Lower leg skin (tissue), 4 donors: ENCODE measurements around the gene C12orf56. TPM values are rescaled to one million over a fixed set of nuclear protein-coding genes. Genes with fewer than 3 reads are reported as not detected.

Source experiments
- DNase-seq, 2 donors: peaks; one replicate each; pipeline ENCODE4 v3.0.0-alpha.2; 2019; ENCODE audit warnings: low spot score in 2 of 2
- H3K4me3 ChIP-seq: fragments of 200-600 bp; sonication (generic); 2 replicates; pipeline ENCODE4 v1.5.1; 2017; ENCODE audit warnings: mild to moderate bottlenecking, low read depth; ENCODE audit not compliant: poor library complexity, severe bottlenecking
- CTCF ChIP-seq, 3 donors: fragments of 450-650 bp; IDR thresholded peaks; one replicate each; pipeline ENCODE4 v1.5.1; 2016; ENCODE audit warnings: antibody characterized with exemption in 3 of 3, mild to moderate bottlenecking in 3 of 3, moderate library complexity in 2 of 3
- POLR2A ChIP-seq, 2 donors: fragments of 450-650 bp; IDR thresholded peaks; one replicate each; pipeline ENCODE4 v1.6.1; 2016 to 2017; ENCODE audit warnings: antibody characterized with exemption in 2 of 2, mild to moderate bottlenecking in 1 of 2, moderate library complexity in 1 of 2
- WGBS, 2 donors: methylation state at CpG; one replicate each; pipeline ENCODE4 v1.1.5; 2018; 5-methylcytosine and 5-hydroxymethylcytosine counted together
- intact Hi-C: fragments of 100-400 bp; cut with DNase I; formaldehyde crosslinking; loops from one replicate; pipeline ENCODE4 v1.15.0; 2023; ENCODE audit warnings: low total_unique reads
- total RNA-seq, 4 donors: library from RNA; depleted of rRNA; stranded (reverse); fragments of >200 nt; gene quantifications; one replicate each; pipeline ENCODE4 v1.1.0, GENCODE V29; 2016

The C12orf56 gene
- total RNA-seq, 4 donors from 2014 or later = 1.1 to 7.9 (median 2.1) TPM

DNA sequence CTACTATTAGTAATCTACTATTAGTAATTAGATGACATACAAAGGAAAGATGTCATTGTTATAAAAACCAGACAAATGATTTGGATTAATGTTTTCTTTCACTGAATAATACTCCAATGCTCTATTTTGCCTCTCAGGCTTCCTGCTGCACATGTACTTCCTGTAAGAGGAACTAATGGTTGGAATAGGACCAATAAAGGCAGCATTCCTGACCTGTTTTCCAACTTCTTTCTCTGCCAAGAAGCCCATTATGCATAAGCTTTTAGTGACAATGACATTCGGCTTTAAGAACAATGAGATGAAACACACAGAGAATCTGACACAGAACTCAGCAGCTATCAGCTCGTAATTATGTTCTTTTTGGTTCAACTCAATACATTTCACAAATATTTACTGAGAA is 5.2 kb upstream of the C12orf56 start:
- DNase-seq = no peak
- no peak for TF ChIP-seq POLR2A (IDR thresholded peaks at IDR 0.05)
- no peak for TF ChIP-seq CTCF (IDR thresholded peaks at IDR 0.05)
- no peak overlapping the region for H3K4me3 ChIP-seq
- intact Hi-C loops = no loop called here
- 46 to 59% methylated on average over 2 of the region's 2 CpGs for WGBS, 2 donors

DNA sequence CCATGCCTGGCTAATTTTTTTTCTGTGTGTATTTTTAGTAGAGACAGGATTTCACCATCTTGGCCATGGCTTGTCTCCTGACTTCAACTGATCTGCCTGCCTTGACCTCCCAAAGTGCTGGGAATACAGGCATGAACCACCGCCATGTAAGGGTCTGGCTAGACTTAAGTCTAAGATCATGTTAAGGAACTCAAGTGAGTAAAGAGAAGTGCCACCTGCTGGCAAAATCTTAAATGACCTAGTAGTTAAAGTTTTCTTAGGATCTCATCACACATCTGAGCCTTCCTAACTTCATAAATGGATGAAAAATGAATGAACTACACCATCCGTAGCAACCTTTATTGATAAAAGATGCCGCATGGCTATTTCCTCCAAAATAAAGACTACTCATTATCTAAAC is 1.7 kb upstream of the C12orf56 start:
- TF ChIP-seq CTCF (IDR thresholded peaks at IDR 0.05) = no peak
- WGBS, 2 donors = 64 to 93% methylated on average over 3 of the region's 3 CpGs
- DNase-seq = no peak
- intact Hi-C loops = no loop called here
- no peak overlapping the region for H3K4me3 ChIP-seq

GRCh38 chr12:64389154-64389553 is 1.4 kb downstream of the C12orf56 start:
- 50 to 60% methylated on average over 18 of the region's 18 CpGs for WGBS, 2 donors
- TF ChIP-seq CTCF (IDR thresholded peaks at IDR 0.05) = no peak
- no peak for TF ChIP-seq POLR2A (IDR thresholded peaks at IDR 0.05)
- H3K4me3 ChIP-seq = no peak overlapping the region
- intact Hi-C loops = no loop called here
- DNase-seq = no peak

GRCh38 chr12:64387197-64387816 is 3.3 kb downstream of the C12orf56 start:
- TF ChIP-seq POLR2A (IDR thresholded peaks at IDR 0.05) (no peak), CTCF (IDR thresholded peaks at IDR 0.05) (no peak)
- DNase-seq = no peak
- intact Hi-C loops = no loop called here
- no peak overlapping the region for H3K4me3 ChIP-seq
- WGBS, 2 donors = 79 to 82% methylated on average over 6 of the region's 6 CpGs

GRCh38 chr12:64385468-64385867 is 5.1 kb downstream of the C12orf56 start:
- H3K4me3 ChIP-seq = no peak overlapping the region
- no peak for TF ChIP-seq POLR2A (IDR thresholded peaks at IDR 0.05)
- no peak for TF ChIP-seq CTCF (IDR thresholded peaks at IDR 0.05)
- DNase-seq = no peak
- 32 to 33% methylated on average over 2 of the region's 2 CpGs for WGBS, 2 donors
- intact Hi-C loops = no loop called here

DNA sequence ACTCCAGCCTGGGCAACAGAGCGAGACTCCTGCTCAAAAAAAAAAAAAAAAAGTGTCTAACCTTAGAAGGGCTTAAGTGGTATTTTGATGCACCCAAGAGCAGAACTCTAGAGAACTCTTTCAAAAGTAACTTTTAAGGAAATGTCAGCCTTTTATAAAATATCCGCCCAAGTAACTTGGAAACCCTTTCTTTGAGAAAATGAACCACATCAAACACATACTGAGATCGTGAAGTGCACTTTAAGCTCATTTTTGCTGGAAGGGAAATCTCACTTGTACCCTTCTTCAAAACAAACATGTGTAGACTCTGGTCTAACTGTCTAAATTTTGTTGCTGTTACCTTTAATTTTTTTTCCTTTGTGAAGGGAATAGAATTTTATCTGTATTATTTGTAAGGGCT is 5.5 kb downstream of the C12orf56 start:
- TF ChIP-seq CTCF (IDR thresholded peaks at IDR 0.05) (no peak), POLR2A (IDR thresholded peaks at IDR 0.05) (no peak)
- H3K4me3 ChIP-seq = no peak overlapping the region
- DNase-seq = no peak
- 84 to 94% methylated on average over 3 of the region's 3 CpGs for WGBS, 2 donors
- intact Hi-C loops = no loop called here
